ENCODE results near the gene UACA. TPM values are rescaled to one million over a fixed set of nuclear protein-coding genes. Genes with fewer than 3 reads are reported as not detected.

Gene UACA
- total RNA-seq, 1 donor from 2014 or later: 0.68 TPM

DNA sequence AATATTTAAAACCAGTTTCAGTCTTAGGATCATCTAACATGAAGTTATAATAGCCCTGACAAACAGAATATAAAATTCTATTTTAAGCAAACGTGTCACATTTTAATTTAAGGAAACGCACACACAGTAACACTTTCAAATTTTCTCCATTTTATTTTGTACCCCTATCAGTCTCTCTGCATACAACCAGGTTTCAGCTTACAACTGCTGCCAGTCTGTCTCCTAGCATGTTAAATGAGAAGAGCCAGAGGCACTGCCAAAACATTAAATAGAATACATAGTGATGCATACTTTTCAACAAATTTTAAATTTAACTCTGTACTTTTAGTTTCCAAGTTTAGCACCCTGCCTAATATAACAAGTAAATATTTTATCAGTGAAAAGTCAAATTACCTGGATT lies 60.8 kb downstream of the UACA start:
- DNase-seq: no peak
- Mint-ChIP-seq H3K4me1 (no peaks in the 10 kb centered on the region), H3K27me3 (peaks cover 56% of the 10 kb centered on the region), H3K4me3 (no peak overlapping the region), H3K9me3 (no peaks in the 10 kb centered on the region), H3K36me3 (ENCODE audit: low read depth) (no peaks in the 10 kb centered on the region), H3K27ac (no peak overlapping the region)
- intact Hi-C loops (cut with micrococcal nuclease): no loop called here

DNA sequence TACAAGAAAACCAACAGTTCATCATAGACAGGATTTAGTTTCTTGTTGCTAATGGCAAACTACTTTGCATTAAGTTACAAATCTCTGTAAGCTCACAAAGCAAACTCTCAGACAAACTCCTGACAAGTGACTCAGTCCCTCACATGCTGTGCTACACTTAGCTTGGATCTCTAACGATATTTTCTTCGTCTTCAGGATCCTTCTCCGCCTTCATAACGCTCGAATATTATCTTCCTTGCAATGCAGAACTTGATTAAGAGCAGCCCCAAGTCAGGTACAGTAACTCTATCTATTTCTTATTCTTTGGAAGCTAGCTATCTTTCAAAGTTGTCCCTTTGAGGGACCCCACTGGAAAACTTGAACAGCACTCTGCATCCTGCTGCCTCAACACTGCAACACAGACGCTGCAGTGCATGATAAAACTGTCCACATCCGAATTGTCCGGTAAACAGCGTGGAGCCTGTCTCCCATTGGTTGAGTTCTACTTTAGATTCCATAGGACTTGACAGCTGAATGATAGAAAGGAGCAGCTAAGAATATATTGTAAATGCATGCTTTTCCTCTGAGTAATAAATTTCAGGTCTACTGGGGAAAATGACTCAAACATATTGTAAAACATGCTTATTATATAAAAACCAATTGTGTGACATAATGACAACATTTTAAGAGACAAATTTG lies 61.3 kb downstream of the UACA start:
- no peak for DNase-seq
- H3K9me3 Mint-ChIP-seq: no peaks in the 10 kb centered on the region
- H3K4me1 Mint-ChIP-seq: no peaks in the 10 kb centered on the region
- no peaks in the 10 kb centered on the region for H3K36me3 Mint-ChIP-seq (ENCODE audit: low read depth)
- H3K27me3 Mint-ChIP-seq: peaks cover 55% of the 10 kb centered on the region
- no peak overlapping the region for H3K4me3 Mint-ChIP-seq
- no peak overlapping the region for H3K27ac Mint-ChIP-seq
- intact Hi-C loops (cut with micrococcal nuclease): no loop called here

DNA sequence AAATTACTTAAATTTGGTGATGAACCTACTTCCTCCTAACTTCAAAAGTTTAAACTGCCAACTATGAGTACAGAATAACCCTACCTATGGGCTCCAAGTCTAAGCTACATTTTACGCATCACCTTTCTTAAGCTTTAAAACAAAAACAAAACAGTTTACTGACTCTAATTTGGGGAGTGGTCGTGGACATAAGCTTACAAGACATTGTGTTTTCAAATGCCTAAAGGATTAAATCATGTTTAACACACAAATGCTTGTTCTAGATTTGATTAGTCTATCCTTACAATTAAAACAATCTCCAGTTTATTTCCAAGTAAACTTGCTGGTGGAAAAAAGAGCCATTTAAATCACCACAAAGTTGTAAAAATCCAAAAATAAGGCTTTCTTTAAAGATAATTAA lies 62.2 kb downstream of the UACA start:
- intact Hi-C loops (cut with micrococcal nuclease): no loop called here
- Mint-ChIP-seq H3K4me1 (no peaks in the 10 kb centered on the region), H3K36me3 (ENCODE audit: low read depth) (no peaks in the 10 kb centered on the region), H3K9me3 (no peaks in the 10 kb centered on the region), H3K4me3 (no peak overlapping the region), H3K27me3 (peaks cover 51% of the 10 kb centered on the region), H3K27ac (no peak overlapping the region)
- DNase-seq: no peak

- no peaks in the 10 kb centered on the region for H3K36me3 Mint-ChIP-seq (ENCODE audit: low read depth)
- no peak overlapping the region for H3K27ac Mint-ChIP-seq
- no peaks in the 10 kb centered on the region for H3K4me1 Mint-ChIP-seq
- DNase-seq: no peak
- intact Hi-C loops (cut with micrococcal nuclease): no loop called here
- H3K9me3 Mint-ChIP-seq: no peaks in the 10 kb centered on the region
- H3K4me3 Mint-ChIP-seq: no peak overlapping the region
- peaks cover 47% of the 10 kb centered on the region for H3K27me3 Mint-ChIP-seq
Observed at GRCh38 chr15:70699890-70700289, 63.5 kb downstream of the UACA start.

DNA sequence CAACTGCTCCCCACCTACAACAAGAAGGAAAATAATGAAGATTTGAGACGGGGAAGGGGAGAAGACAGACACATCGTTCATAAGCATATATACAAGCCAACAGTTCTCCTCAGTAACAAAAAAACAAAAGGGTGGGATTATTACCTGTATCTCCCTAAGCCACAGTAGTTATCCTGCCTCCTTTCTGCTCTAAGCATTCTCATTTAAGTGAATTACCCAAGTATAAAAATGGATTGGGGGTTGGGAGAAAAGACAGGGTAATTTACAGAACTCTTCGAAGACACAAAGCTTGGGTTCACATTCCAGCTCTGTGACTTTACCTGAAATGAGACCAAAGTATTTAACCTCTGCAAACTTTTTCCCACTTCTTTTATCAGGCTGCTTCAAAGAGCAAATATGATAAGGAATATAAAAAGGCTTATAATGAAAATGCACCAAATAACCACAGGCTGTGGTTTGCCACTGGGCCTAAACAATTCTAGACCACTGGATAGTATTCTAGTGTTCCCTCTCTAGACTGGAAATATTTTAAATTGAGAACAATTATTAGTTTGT lies 64.4 kb downstream of the UACA start:
- intact Hi-C loops (cut with micrococcal nuclease): no loop called here
- no peaks in the 10 kb centered on the region for H3K4me1 Mint-ChIP-seq
- H3K4me3 Mint-ChIP-seq: no peak overlapping the region
- H3K36me3 Mint-ChIP-seq (ENCODE audit: low read depth): no peaks in the 10 kb centered on the region
- H3K9me3 Mint-ChIP-seq: no peaks in the 10 kb centered on the region
- DNase-seq: no peak
- peaks cover 42% of the 10 kb centered on the region for H3K27me3 Mint-ChIP-seq
- no peak overlapping the region for H3K27ac Mint-ChIP-seq

GRCh38 chr15:70698426-70698825 lies 64.9 kb downstream of the UACA start:
- DNase-seq: no peak
- Mint-ChIP-seq H3K36me3 (ENCODE audit: low read depth) (no peaks in the 10 kb centered on the region), H3K4me1 (no peaks in the 10 kb centered on the region), H3K4me3 (no peak overlapping the region), H3K27ac (no peak overlapping the region), H3K9me3 (no peaks in the 10 kb centered on the region), H3K27me3 (peaks cover 42% of the 10 kb centered on the region)
- intact Hi-C loops (cut with micrococcal nuclease): no loop called here

- no peaks in the 10 kb centered on the region for H3K36me3 Mint-ChIP-seq (ENCODE audit: low read depth)
- H3K27ac Mint-ChIP-seq: no peak overlapping the region
- no peaks in the 10 kb centered on the region for H3K9me3 Mint-ChIP-seq
- peaks cover 2% of the 10 kb centered on the region for H3K4me1 Mint-ChIP-seq
- no peak for DNase-seq
- peaks cover 36% of the 10 kb centered on the region for H3K27me3 Mint-ChIP-seq
- intact Hi-C loops (cut with micrococcal nuclease): no loop called here
- H3K4me3 Mint-ChIP-seq: no peak overlapping the region
Observed at GRCh38 chr15:70690491-70691276, 72.7 kb downstream of the UACA start.

DNA sequence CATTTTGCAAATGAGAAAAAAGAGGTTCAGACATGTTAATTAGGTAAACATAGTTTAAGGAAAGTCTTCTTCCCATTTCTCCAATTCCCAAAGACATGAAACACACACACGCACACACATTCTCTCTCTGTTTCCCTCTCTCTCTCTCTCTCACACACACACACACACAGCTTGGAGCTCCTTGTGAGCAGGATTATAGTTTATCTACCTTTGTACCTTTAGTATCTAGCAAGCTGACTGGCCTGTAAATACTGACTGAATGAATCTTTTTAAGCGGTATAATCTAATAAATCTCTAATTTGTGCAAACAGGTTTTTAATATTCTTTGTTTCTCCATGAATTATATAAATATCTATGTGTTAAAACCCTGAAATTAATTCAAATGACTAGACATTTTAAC lies 73.3 kb downstream of the UACA start:
- H3K9me3 Mint-ChIP-seq: no peaks in the 10 kb centered on the region
- DNase-seq: no peak
- peaks cover 36% of the 10 kb centered on the region for H3K27me3 Mint-ChIP-seq
- peaks cover 2% of the 10 kb centered on the region for H3K4me1 Mint-ChIP-seq
- H3K27ac Mint-ChIP-seq: no peak overlapping the region
- intact Hi-C loops (cut with micrococcal nuclease): no loop called here
- H3K4me3 Mint-ChIP-seq: no peak overlapping the region
- H3K36me3 Mint-ChIP-seq (ENCODE audit: low read depth): no peaks in the 10 kb centered on the region

GRCh38 chr15:70687482-70687881 lies 75.9 kb downstream of the UACA start:
- peaks cover 2% of the 10 kb centered on the region for H3K4me1 Mint-ChIP-seq

DNA sequence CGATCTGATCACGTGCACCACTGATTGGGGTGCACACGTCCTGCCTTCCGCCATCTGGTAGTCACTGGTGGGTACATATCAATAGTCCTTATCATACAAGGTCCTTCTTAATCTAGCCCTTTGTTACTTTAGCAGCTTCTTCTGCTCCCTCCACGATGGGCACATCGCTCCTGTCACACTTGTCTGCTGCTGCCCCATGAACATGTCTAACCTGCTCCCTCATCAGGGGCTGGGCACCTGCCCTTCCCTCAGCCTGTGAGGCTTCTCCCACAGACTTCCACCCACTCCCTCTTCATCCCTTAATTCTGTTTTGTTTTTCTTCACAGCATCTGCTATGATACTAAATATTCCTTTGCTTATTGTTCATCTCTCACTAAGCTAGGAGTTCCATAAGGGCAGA lies 82.5 kb downstream of the UACA start:
- H3K36me3 Mint-ChIP-seq (ENCODE audit: low read depth): no peaks in the 10 kb centered on the region
- H3K27ac Mint-ChIP-seq: no peak overlapping the region
- peaks cover 45% of the 10 kb centered on the region for H3K27me3 Mint-ChIP-seq
- no peaks in the 10 kb centered on the region for H3K9me3 Mint-ChIP-seq
- intact Hi-C loops (cut with micrococcal nuclease): loop anchor here (5.0 kb wide), 1 partner anchor 131 kb away; no protein-coding TSS in a partner anchor
- H3K4me1 Mint-ChIP-seq: peaks cover 2% of the 10 kb centered on the region
- no peak overlapping the region for H3K4me3 Mint-ChIP-seq
- DNase-seq: no peak

More at GRCh38 chr15:70687482-70687881, 75.9 kb downstream of the UACA start:
- DNase-seq: no peak
- no peak overlapping the region for H3K27ac Mint-ChIP-seq
- intact Hi-C loops (cut with micrococcal nuclease): no loop called here
- no peak overlapping the region for H3K4me3 Mint-ChIP-seq
- peaks cover 32% of the 10 kb centered on the region for H3K27me3 Mint-ChIP-seq
- H3K9me3 Mint-ChIP-seq: no peaks in the 10 kb centered on the region
- H3K36me3 Mint-ChIP-seq (ENCODE audit: low read depth): no peaks in the 10 kb centered on the region

DNA sequence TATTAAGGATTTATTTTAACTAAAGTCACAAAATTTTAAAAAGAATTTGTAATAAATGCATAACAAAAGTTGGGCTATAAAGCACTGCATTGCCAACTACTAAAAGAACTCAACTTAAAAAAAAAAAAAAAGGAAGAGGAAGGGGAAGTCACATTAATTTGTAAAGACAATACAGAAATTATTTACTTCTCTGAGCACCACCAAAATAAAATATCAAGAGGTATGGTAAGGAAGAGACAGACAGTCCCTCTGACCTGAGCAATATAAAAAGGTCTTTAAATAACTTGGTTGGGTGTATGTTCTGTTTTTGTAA lies 83.5 kb downstream of the UACA start:
- H3K27me3 Mint-ChIP-seq: peaks cover 49% of the 10 kb centered on the region
- H3K4me3 Mint-ChIP-seq: no peak overlapping the region
- intact Hi-C loops (cut with micrococcal nuclease): loop anchor here (5.0 to 10.0 kb wide), 2 partner anchors 45 to 132 kb away; no protein-coding TSS in a partner anchor
- no peaks in the 10 kb centered on the region for H3K36me3 Mint-ChIP-seq (ENCODE audit: low read depth)
- no peaks in the 10 kb centered on the region for H3K9me3 Mint-ChIP-seq
- no peak for DNase-seq
- peaks cover 2% of the 10 kb centered on the region for H3K4me1 Mint-ChIP-seq
- no peak overlapping the region for H3K27ac Mint-ChIP-seq

GRCh38 chr15:70672081-70672480 lies 91.3 kb downstream of the UACA start:
- peak; percentile 73 for DNase-seq
- peak overlapping the region; percentile 40 for H3K27ac Mint-ChIP-seq
- H3K9me3 Mint-ChIP-seq: no peaks in the 10 kb centered on the region
- no peaks in the 10 kb centered on the region for H3K36me3 Mint-ChIP-seq (ENCODE audit: low read depth)
- peaks cover 25% of the 10 kb centered on the region for H3K27me3 Mint-ChIP-seq
- H3K4me3 Mint-ChIP-seq: peak overlapping the region; percentile 61
- intact Hi-C loops (cut with micrococcal nuclease): loop anchor here (5.0 to 10.0 kb wide), 2 partner anchors 53 to 1195 kb away; no protein-coding TSS in a partner anchor
- H3K4me1 Mint-ChIP-seq: peaks cover 18% of the 10 kb centered on the region

DNA sequence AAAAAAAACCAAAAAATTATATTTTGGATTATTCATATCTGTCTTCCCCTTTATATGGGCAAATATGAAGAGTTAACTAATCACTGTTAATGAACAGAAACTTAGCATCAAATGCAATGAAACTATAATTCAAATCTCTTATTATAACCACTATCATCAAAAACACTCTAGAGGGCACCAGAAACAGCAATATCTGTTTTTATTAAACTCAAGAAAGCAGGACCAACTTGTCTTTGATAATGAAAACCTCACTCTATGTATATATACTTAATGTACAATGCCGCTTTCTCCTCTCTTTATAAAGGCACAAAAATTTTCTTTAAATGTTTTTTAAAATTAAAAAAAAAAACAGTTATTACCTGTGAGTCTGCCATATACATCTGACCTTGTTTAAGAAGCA lies 92.7 kb downstream of the UACA start:
- intact Hi-C loops (cut with micrococcal nuclease): loop anchor here (5.0 to 10.0 kb wide), 2 partner anchors 54 to 1193 kb away; no protein-coding TSS in a partner anchor

GRCh38 chr15:70669966-70670658 lies 93.2 kb downstream of the UACA start:
- DNase-seq: no peak
- no peaks in the 10 kb centered on the region for H3K9me3 Mint-ChIP-seq
- H3K4me1 Mint-ChIP-seq: peaks cover 18% of the 10 kb centered on the region
- intact Hi-C loops (cut with micrococcal nuclease): loop anchor here (5.0 to 10.0 kb wide), 2 partner anchors 55 to 1193 kb away; no protein-coding TSS in a partner anchor
- H3K27ac Mint-ChIP-seq: no peak overlapping the region
- H3K4me3 Mint-ChIP-seq: no peak overlapping the region
- H3K27me3 Mint-ChIP-seq: peaks cover 20% of the 10 kb centered on the region
- H3K36me3 Mint-ChIP-seq (ENCODE audit: low read depth): no peaks in the 10 kb centered on the region

More for the DNA sequence above, 92.7 kb downstream of the UACA start:
- Mint-ChIP-seq H3K27me3 (peaks cover 23% of the 10 kb centered on the region), H3K27ac (no peak overlapping the region), H3K4me1 (peaks cover 18% of the 10 kb centered on the region), H3K36me3 (ENCODE audit: low read depth) (no peaks in the 10 kb centered on the region), H3K9me3 (no peaks in the 10 kb centered on the region), H3K4me3 (no peak overlapping the region)
- DNase-seq: no peak

Data from activated CD4-positive, alpha-beta T cell treated with anti-CD3 and anti-CD28 coated beads, Interleukin-2, amount 10 ng/mL, durations not matched to agents 24 days and 14 days (primary cell).